Measurements from ENCODE around the gene ARPIN.
"Not testable (repeated sequence)": the region's sequence is repeated elsewhere in the genome, so short reads cannot be mapped to it uniquely, and the experiment has no call there.

Gene ARPIN

DNA sequence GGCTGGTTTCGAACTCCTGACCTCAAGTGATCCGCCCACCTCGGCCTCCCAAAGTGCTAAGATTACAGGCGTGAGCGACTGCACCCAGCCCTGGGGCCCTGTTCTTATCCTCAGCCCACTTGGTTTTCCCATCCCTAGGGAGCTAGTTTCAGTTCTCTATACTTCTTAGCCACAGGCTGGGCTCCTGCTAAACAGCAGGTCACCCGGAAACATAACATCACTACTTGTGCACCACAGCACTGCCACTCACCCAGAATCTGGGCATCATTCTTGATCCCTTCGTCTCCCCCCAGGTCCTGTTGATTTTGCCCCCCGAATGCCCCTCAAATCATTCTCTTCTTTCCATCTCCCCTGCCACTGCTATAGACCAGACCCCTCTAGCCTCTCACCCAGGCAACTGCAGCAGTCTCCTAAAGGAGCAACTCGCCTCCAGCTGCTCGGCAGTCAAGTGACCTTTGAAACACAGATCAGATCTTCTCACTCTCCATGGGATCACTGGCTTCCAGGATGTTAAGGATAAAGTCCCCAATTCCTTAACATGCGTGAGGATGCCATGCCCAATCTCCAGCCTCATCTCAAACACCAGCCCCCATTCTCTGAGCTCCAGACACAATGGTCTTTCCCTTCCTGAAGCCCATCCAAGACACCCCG lies 13.3 kb downstream of the ARPIN start:
- no peak overlapping the region for H3K4me3 ChIP-seq (ENCODE audit: insufficient read depth, low read depth, low read length, poor library complexity, severe bottlenecking)
- no peak for DNase-seq
- H3K36me3 ChIP-seq (ENCODE audit: control insufficient read depth, insufficient read depth, low read length): no peaks in the 10 kb centered on the region
- H3K9me3 ChIP-seq (ENCODE audit: control insufficient read depth, low read length): no peaks in the 10 kb centered on the region
- no peaks in the 10 kb centered on the region for H3K4me1 ChIP-seq (ENCODE audit: control insufficient read depth, insufficient read depth, low read length, poor library complexity, severe bottlenecking)
- H3K27me3 ChIP-seq (replicated peaks; ENCODE audit: control insufficient read depth, insufficient read depth, low read length, poor library complexity, severe bottlenecking): no peaks in the 10 kb centered on the region
- no peak overlapping the region for H3K27ac ChIP-seq (ENCODE audit: insufficient read depth, low read length, poor library complexity, severe bottlenecking)

DNA sequence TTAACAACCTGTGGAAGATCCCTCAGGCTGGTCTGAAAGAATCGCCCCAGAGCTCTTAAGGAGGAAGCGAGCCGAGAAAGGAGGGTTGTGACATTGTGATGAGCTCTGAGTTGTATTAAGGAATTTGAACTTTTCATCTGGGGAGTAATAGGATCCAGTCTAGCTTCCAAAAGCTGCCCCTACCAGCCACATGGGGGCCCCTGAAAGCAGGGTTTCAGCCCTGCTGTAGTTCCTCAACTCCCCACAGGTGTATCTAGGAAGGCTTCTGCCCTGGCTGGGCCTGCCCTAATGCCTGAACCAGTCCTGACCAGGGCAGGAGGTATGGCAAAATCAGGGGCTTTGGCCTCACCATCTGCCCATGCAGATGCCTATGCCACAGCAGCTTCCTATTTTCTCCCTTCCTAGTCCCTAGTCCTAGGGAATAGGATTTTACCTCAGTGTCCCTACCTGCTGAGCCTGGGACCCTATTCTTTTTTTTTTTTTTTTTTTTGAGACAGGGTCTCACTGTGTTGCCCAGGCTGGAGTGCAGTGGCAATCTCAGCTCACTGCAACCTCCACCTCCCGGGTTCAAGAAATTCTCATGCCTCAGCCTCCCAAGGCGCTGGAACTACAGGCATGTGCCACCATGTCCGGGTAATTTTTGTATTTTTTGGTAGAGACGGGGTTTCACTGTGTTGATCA lies 14.0 kb downstream of the ARPIN start:
- Histone ChIP-seq H3K4me3 (ENCODE audit: insufficient read depth, low read depth, low read length, poor library complexity, severe bottlenecking) (no peak overlapping the region), H3K4me1 (ENCODE audit: control insufficient read depth, insufficient read depth, low read length, poor library complexity, severe bottlenecking) (no peaks in the 10 kb centered on the region), H3K36me3 (ENCODE audit: control insufficient read depth, insufficient read depth, low read length) (no peaks in the 10 kb centered on the region), H3K27ac (ENCODE audit: insufficient read depth, low read length, poor library complexity, severe bottlenecking) (no peak overlapping the region), H3K27me3 (replicated peaks; ENCODE audit: control insufficient read depth, insufficient read depth, low read length, poor library complexity, severe bottlenecking) (no peaks in the 10 kb centered on the region), H3K9me3 (ENCODE audit: control insufficient read depth, low read length) (no peaks in the 10 kb centered on the region)
- peak in 1 of 3 donors; percentile 17 for DNase-seq

DNA sequence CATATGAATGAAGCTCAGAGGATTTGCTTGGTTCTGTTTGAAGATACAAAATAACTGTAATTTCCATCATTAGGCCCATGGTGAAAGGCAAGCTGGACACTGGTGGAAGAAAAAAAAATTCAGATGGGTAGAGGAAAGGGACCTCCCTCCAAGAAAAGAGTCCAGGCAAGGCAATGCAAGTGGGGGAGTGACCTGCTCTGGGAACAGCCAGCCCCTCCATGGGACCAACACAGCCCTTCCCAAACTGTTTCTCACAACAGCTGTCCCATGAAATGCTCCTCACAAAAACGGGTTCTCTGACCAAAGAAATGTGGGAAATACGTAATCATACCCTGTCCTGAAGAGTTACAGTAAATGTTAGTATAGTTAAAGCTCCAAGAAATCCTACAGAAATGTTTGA lies 14.6 kb downstream of the ARPIN start:
- Histone ChIP-seq H3K36me3 (ENCODE audit: control insufficient read depth, insufficient read depth, low read length) (no peaks in the 10 kb centered on the region), H3K4me3 (ENCODE audit: insufficient read depth, low read depth, low read length, poor library complexity, severe bottlenecking) (no peak overlapping the region), H3K9me3 (ENCODE audit: control insufficient read depth, low read length) (no peaks in the 10 kb centered on the region), H3K27me3 (replicated peaks; ENCODE audit: control insufficient read depth, insufficient read depth, low read length, poor library complexity, severe bottlenecking) (no peaks in the 10 kb centered on the region), H3K4me1 (ENCODE audit: control insufficient read depth, insufficient read depth, low read length, poor library complexity, severe bottlenecking) (no peaks in the 10 kb centered on the region), H3K27ac (ENCODE audit: insufficient read depth, low read length, poor library complexity, severe bottlenecking) (no peak overlapping the region)
- no peak for DNase-seq

DNA sequence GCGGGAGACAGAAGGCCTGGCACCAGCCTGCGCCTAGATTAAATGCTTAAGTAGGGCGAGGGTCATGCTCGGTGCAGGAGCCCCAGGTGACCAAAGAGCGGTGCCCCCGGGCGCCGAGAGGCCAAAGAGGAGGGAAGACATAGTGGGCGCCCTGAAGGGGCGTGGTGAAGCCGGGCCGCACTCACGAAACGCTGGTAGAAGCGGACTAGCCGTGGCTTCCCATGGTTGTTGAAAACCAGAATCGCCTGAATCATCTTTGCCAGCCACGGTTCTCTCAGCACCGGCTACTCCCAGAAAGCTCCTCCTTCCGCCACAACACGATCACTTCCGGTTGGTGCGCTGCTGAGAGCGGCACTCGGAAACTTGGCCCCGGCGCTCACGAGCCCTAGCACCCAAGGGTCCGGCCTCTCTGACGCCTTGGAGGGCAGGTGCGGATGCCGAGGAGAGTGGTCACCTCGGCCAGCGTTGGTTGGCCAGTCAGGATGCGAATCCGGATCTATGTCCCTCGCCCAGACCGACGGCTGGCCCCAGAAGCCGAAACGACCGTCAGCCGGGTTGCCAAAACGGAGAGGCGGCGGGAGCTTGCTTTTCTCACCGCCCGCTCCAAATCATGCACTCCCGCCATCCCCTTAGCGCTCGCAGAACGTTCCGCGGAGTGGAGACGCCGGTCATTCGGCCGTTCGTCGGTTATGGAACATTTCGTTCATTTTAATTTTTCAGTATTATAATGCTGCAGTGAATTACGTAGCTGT lies 18.9 kb downstream of the ARPIN start, which contains the start of gene AP3S2:
Gene AP3S2 (minus strand): TSS at position 299 of the 752 bp plus-strand sequence. CDS start 45 bp downstream, at position 254.
- H3K9me3 ChIP-seq (ENCODE audit: control insufficient read depth, low read length): no peaks in the 10 kb centered on the region
- peaks cover 5% of the 10 kb centered on the region for H3K4me1 ChIP-seq (ENCODE audit: control insufficient read depth, insufficient read depth, low read length, poor library complexity, severe bottlenecking)
- H3K27ac ChIP-seq (ENCODE audit: insufficient read depth, low read length, poor library complexity, severe bottlenecking): peak within 1 kb of the TSS; percentile 76
- peak within 1 kb of the TSS; percentile 73 for H3K4me3 ChIP-seq (ENCODE audit: insufficient read depth, low read depth, low read length, poor library complexity, severe bottlenecking)
- H3K36me3 ChIP-seq (ENCODE audit: control insufficient read depth, insufficient read depth, low read length): no peaks in the 10 kb centered on the region
- peak; percentile 73 to 80 (median 74) for DNase-seq
- H3K27me3 ChIP-seq (replicated peaks; ENCODE audit: control insufficient read depth, insufficient read depth, low read length, poor library complexity, severe bottlenecking): no peaks in the 10 kb centered on the region

DNA sequence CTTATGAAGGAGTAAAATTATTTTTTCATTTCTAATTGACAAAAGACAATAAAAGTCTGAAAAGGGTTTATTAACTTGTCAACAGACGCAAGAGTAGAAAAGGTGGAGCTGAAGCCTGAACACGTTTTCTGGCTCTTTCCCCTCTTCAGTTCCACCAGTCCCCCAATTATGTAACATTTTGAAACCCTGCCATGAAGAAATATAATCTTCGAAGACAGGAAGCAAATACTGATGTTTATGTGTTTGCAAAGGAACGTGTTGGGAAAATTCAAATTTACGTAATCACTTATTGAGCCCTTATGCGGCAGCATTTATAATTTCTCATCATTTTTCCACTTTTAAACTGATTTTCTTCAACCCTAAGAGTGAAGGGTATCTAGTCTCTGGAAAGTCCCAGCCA lies 19.7 kb downstream of the ARPIN start:
- H3K4me3 ChIP-seq (ENCODE audit: insufficient read depth, low read depth, low read length, poor library complexity, severe bottlenecking): peak overlapping the region; percentile 73
- H3K27me3 ChIP-seq (replicated peaks; ENCODE audit: control insufficient read depth, insufficient read depth, low read length, poor library complexity, severe bottlenecking): no peaks in the 10 kb centered on the region
- H3K27ac ChIP-seq (ENCODE audit: insufficient read depth, low read length, poor library complexity, severe bottlenecking): peak overlapping the region; percentile 76
- peaks cover 7% of the 10 kb centered on the region for H3K36me3 ChIP-seq (ENCODE audit: control insufficient read depth, insufficient read depth, low read length)
- H3K9me3 ChIP-seq (ENCODE audit: control insufficient read depth, low read length): no peaks in the 10 kb centered on the region
- DNase-seq: no peak
- H3K4me1 ChIP-seq (ENCODE audit: control insufficient read depth, insufficient read depth, low read length, poor library complexity, severe bottlenecking): peaks cover 5% of the 10 kb centered on the region

DNA sequence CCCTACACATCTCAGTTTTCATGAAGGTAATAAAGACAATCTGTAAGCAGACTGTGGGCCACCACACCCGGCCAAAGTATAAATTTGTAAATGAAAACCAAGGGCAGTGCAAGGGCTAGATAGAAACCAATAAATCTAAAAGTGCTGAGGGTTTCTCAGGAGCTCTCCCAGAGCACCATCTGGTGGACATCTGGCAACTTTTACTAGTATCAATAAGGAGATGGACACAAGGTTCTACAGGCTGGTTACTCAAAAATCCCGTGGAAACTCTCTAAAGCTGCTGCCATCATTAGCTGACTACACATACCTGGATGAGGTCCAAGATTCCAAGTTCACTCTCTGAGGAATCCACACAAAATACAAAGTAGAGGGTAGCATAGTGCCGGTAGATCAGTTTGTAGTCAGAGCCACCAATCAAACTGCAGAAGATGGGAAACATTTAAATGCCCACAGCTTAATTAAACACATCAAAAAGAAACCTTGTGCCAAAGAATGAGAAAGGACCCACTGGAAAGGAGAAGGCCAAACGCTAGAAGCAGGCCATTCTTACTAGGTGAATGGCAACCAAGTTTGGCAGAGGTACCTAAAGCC lies 24.4 kb downstream of the ARPIN start:
- no peak overlapping the region for H3K4me3 ChIP-seq (ENCODE audit: insufficient read depth, low read depth, low read length, poor library complexity, severe bottlenecking)
- H3K4me1 ChIP-seq (ENCODE audit: control insufficient read depth, insufficient read depth, low read length, poor library complexity, severe bottlenecking): peaks cover 5% of the 10 kb centered on the region
- DNase-seq: no peak
- no peaks in the 10 kb centered on the region for H3K9me3 ChIP-seq (ENCODE audit: control insufficient read depth, low read length)
- H3K27me3 ChIP-seq (replicated peaks; ENCODE audit: control insufficient read depth, insufficient read depth, low read length, poor library complexity, severe bottlenecking): no peaks in the 10 kb centered on the region
- H3K27ac ChIP-seq (ENCODE audit: insufficient read depth, low read length, poor library complexity, severe bottlenecking): no peak overlapping the region
- peaks cover 32% of the 10 kb centered on the region for H3K36me3 ChIP-seq (ENCODE audit: control insufficient read depth, insufficient read depth, low read length)

DNA sequence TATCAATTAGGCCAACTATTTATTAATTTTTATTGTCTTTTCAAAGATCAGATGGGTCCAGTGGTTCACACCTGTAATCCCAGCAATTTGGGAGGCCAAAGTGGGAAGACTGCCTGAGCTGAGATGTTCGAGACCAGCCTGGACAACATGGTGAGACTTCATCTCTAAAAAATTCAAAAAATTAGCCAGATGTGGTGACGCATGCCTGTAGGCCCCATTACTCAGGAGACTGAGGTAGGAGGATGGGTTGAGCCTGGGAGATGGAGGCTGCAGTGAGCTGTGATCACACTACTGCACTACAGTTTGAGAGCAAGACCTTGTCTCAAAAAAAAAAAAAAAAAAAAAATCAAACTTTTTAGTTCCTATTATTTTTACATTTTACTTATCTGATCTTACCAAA lies 27.1 kb downstream of the ARPIN start:
- Histone ChIP-seq H3K4me3 (ENCODE audit: insufficient read depth, low read depth, low read length, poor library complexity, severe bottlenecking) (no peak overlapping the region), H3K36me3 (ENCODE audit: control insufficient read depth, insufficient read depth, low read length) (peaks cover 41% of the 10 kb centered on the region), H3K4me1 (ENCODE audit: control insufficient read depth, insufficient read depth, low read length, poor library complexity, severe bottlenecking) (peaks cover 5% of the 10 kb centered on the region), H3K27me3 (replicated peaks; ENCODE audit: control insufficient read depth, insufficient read depth, low read length, poor library complexity, severe bottlenecking) (no peaks in the 10 kb centered on the region), H3K9me3 (ENCODE audit: control insufficient read depth, low read length) (no peaks in the 10 kb centered on the region), H3K27ac (ENCODE audit: insufficient read depth, low read length, poor library complexity, severe bottlenecking) (no peak overlapping the region)
- no peak for DNase-seq

DNA sequence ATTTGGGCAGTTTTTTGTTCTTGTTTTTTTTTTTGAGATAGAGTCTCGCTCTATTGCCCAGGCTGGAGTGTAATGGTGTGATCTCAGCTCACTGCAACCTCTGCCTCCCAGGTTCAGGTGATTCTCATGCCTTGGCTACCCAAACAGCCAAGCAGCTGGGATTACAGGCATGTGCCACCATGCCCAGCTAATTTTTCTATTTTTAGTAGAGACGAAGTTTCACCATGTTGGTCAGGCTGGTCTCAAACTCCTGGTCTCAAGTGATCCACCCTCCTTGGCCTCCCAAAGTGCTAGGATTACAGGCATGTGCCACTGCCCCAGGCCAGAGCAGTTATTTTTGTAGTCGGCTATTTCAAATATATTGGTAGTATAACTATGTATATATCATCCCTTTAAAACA lies 27.6 kb downstream of the ARPIN start:
- H3K27me3 ChIP-seq (replicated peaks; ENCODE audit: control insufficient read depth, insufficient read depth, low read length, poor library complexity, severe bottlenecking); H3K4me1 ChIP-seq (ENCODE audit: control insufficient read depth, insufficient read depth, low read length, poor library complexity, severe bottlenecking); H3K27ac ChIP-seq (ENCODE audit: insufficient read depth, low read length, poor library complexity, severe bottlenecking); DNase-seq; H3K4me3 ChIP-seq (ENCODE audit: insufficient read depth, low read depth, low read length, poor library complexity, severe bottlenecking); H3K9me3 ChIP-seq (ENCODE audit: control insufficient read depth, low read length): not testable (repeated sequence)
- H3K36me3 ChIP-seq (ENCODE audit: control insufficient read depth, insufficient read depth, low read length): peaks cover 41% of the 10 kb centered on the region

DNA sequence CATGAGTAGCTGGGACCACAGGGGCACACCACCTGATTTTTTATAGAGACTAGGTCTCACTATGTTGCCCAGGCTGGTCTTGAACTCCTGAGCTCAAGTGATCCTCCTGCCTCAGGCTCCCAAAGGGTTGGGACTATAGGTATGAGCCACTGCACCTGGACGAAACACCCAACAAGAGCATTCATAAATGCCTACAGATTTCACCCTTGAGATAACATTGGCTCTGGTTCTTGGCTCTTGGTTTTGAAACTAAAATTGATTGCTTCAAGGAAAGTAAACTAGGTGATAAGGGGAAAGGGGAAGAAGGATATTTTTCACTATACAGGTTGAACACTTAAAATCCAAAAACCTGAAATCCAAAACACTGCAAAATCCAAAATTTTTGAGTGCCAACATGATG lies 29.2 kb downstream of the ARPIN start:
- Histone ChIP-seq H3K9me3 (ENCODE audit: control insufficient read depth, low read length) (no peaks in the 10 kb centered on the region), H3K4me1 (ENCODE audit: control insufficient read depth, insufficient read depth, low read length, poor library complexity, severe bottlenecking) (no peaks in the 10 kb centered on the region), H3K27me3 (replicated peaks; ENCODE audit: control insufficient read depth, insufficient read depth, low read length, poor library complexity, severe bottlenecking) (no peaks in the 10 kb centered on the region), H3K36me3 (ENCODE audit: control insufficient read depth, insufficient read depth, low read length) (peaks cover 39% of the 10 kb centered on the region), H3K27ac (ENCODE audit: insufficient read depth, low read length, poor library complexity, severe bottlenecking) (no peak overlapping the region), H3K4me3 (ENCODE audit: insufficient read depth, low read depth, low read length, poor library complexity, severe bottlenecking) (no peak overlapping the region)
- DNase-seq: no peak
